ENCODE results near the gene PIP4K2C.
"Not testable (repeated sequence)": the region's sequence is repeated elsewhere in the genome, so short reads cannot be mapped to it uniquely, and the experiment has no call there.

Gene PIP4K2C

DNA sequence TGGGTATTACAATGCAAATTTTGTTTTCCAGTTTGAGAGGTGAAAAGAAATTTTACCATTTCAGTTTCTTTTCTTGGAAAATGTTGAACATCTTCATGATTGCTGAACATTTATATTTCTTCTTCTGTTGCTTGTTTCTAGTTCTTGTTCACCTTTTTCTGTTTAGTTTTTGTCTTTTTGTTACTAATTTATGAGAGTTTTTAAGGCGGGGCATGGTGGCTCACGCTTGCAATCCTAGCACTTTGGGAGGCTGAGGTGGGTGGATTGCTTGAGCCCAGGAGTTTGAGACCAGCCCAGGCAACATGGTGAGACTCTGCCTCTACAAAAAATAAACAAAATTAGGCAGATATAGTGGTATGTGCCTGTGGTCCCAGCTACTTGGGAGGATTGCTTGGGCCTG is 30.5 kb upstream of the PIP4K2C start:
- no peak for DNase-seq (ENCODE audit: low spot score)

GRCh38 chr12:57561117-57561516 is 29.9 kb upstream of the PIP4K2C start:
- not testable (repeated sequence) for DNase-seq (ENCODE audit: low spot score)

- no peak for DNase-seq (ENCODE audit: low spot score)
Measured at GRCh38 chr12:57563358-57563757, 27.6 kb upstream of the PIP4K2C start.

DNA sequence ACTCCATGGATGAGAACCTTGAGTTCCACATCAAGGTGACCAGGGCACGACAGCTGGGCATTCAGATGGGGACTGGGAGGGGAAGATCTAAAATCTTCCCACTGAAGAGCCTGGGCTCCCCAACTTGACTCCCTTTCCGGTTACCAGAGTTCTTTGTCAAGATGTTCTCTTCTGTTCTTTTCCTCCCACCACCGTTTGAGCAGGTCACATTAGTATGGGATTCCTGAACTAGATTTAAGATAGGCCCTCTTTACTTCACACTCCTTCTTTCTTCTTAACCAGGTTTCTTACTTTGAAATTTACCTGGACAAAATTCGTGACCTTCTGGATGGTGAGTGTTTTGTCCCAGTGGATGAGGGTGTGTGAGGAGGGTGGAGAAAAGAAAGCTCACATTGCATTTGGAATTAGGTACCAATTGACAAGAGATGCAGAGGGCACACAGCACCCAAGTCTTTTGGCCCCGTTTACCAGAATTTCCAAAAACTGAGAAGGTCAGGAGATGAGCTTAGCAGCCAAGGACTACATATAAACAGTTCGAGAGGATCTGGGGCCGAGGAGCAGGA is 26.7 kb upstream of the PIP4K2C start:
- DNase-seq (ENCODE audit: low spot score): no peak

GRCh38 chr12:57568838-57569237 is 22.2 kb upstream of the PIP4K2C start:
- DNase-seq (ENCODE audit: low spot score): no peak

- no peak for DNase-seq (ENCODE audit: low spot score)
Measured at GRCh38 chr12:57569858-57570257, 21.1 kb upstream of the PIP4K2C start.

DNA sequence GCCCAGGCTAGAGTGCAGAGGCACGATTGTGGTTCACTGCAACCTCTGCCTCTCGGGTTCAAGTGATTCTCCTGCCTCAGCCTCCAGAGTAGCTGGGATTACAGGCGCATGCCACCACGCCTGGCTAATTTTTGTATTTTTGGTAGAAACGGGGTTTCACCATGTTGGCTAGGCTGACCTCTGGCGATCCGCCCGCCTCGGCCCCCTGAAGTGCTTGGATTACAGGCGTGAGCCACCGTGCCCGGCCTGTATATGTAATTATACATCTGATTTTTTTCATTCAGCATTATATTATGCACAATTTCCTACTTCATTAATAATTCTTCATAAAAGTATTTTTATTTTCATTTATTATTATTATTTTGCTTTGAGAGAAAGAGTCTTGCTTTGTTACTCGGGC is 20.6 kb upstream of the PIP4K2C start:
- DNase-seq (ENCODE audit: low spot score): not testable (repeated sequence)

GRCh38 chr12:57571926-57572762 is 18.8 kb upstream of the PIP4K2C start:
- DNase-seq (ENCODE audit: low spot score): no peak

DNA sequence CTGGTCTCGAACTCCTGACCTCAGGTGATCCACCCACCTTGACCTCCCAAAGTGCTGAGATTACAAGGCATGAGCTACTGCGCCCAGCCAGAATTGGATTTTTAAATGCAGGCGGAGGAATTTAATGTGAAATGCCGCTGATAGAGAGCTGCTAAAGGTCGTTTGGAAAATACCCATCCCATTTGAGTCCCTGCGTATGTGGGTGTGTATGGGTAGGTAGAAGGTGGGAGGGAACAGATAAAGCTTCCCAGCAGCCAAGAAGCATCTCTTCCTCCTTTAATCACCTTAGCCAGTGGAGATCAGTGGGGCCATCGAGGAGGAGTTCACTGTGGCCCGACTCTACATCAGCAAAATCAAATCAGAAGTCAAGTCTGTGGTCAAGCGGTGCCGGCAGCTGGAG is 16.2 kb upstream of the PIP4K2C start:
- no peak for DNase-seq (ENCODE audit: low spot score)

- no peak for DNase-seq (ENCODE audit: low spot score)
Measured at GRCh38 chr12:57575771-57576612, 15.0 kb upstream of the PIP4K2C start.

DNA sequence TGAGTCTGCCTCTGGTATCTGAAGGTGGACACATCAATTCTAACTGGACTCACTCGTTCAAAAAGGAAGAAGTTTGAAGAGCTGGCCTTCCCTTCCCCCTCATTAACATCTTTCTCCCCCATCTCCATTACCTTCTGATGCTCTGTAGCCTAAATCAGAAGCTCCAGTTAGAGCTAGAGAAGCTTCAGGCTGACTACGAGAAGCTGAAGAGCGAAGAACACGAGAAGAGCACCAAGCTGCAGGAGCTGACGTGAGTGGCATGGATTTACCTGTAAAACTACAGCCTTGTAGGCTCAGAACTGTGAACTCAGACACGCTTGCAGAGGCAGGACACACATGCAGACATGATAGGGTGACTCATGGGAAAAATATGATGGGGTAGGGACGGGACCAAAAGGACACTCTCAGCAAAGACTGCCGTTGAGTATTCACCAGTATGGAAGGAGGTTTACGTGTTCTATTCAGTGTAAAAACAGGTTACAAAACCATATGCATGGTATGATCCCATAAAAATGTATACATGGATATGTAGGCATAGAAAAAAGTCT is 14.3 kb upstream of the PIP4K2C start:
- DNase-seq (ENCODE audit: low spot score): no peak

DNA sequence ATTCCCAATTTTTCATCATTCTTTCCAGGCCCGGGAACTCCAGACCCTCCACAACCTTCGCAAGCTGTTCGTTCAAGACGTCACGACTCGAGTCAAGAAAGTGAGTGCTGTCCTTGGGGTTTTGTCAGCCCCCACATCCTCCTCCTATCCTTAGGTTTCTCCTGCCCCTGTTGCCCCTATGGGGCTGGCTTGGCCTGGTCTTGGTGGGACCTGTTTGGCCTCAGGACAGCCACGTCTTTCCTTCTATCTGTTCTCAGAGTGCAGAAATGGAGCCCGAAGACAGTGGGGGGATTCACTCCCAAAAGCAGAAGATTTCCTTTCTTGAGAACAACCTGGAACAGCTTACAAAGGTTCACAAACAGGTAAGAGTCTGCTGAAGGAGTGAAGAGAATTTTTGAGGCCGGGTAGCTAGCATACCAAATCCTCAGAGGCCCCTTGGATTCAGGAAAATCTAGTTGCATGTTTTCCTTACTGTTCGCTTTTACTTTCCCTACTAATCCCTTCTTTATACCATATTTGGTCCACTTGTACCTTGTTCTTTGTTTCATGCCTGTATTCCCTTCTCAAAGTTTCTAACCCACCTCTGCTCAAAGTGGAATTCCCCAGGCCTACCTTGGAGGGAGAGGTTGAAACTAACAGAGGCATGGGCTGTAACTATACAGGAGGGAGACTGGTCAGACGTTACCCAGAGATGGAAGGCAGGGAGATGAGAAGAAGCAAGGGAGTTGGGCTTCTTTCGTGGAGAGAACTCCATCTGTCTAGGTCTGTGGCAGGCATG is 12.8 kb upstream of the PIP4K2C start:
- no peak for DNase-seq (ENCODE audit: low spot score)

GRCh38 chr12:57579011-57579410 is 12.0 kb upstream of the PIP4K2C start:
- DNase-seq (ENCODE audit: low spot score): no peak

DNA sequence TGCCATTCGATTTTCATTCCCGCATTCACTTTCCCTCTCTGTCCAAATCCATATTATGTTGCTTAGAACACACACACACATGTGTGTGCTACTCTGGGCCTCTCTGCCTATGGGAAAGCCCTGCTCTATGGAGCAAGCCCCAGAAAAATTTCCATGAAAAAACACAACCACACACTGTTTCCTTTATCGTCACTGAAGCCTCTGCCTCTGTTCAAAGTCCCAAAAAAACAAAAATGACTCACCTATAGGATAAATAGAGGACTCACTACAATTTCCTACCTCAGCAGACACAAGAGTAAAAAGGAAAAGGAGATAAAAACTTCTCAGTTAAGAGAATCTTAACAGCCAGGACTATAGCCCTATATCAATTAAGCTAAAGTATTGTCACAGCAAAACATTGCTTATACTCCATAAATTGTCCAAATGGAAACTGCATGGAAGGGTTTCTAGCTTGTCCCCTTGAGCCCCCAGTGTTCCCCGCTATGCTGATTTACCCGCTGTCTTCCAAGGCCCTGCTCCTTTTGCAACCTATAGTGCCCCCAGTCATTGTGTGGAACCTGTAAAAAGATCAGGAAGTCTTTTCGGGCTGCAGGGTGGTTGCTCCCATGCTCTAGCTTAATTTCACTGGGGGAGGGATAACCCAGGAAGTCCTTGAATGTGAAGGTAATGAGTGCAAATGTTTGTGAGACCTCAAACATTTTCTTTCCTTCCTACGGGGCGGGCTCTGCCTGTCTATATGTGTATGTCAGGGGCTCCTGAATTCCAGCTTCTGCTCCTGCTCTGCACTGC is 11.1 kb upstream of the PIP4K2C start:
- DNase-seq (ENCODE audit: low spot score): no peak

DNA sequence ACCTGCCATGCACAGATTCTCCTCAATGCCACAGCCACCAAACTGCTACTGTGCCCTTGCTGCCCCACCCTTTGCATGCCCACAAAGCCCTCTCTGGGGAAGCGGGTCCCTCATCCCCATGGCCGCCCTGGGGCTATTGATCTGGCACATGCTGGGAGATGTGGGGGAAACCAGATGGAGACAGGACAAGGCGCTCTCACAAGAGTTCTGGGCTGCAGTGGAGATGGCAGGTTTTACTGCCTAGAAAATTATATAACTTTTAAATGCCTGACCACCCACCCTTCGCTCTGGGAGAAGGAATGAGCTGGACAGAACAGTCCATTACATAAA is 10.6 kb upstream of the PIP4K2C start:
- DNase-seq (ENCODE audit: low spot score): no peak

GRCh38 chr12:57581802-57582201 is 9.2 kb upstream of the PIP4K2C start:
- DNase-seq (ENCODE audit: low spot score): no peak

- DNase-seq (ENCODE audit: low spot score): no peak
Measured at GRCh38 chr12:57582440-57582839, 8.6 kb upstream of the PIP4K2C start.

DNA sequence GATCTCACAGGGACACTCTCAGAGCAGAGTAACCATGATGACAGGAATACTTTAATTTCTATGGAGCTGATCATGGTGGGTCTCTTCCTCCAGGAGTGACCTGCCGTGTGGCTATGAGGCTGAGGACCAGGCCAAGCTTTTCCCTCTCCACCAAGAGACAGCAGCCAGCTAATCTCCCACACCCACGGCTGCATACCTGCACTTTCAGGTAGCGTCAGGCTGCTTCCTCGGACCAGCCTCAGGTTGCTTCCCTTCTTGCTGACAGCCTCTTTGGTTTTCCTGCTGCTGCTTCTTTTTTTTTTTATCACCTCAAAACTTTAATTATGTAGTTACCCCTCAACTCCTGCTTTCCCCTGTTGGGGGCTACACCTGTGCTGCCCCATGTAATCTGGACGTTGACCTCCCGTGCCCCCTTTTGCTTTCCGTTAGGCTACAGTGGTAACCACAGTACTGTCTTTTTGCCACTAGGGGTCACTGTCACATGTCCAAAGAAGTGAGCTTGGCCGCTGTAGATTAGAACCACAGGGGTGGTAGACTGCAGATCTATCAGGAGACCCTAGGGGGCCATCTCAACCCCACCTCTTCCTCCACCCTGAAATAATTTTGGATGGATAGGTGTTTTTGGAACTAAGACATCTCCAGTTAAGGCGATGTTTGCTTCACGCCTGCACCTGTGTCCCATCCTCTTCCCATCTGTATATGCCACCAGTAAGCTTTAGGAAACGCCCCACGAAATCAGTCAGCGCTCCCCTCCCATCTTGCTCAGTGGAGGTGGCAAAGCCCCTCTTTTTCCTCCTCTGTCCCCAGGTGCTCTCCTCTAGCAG is 7.8 kb upstream of the PIP4K2C start:
- DNase-seq (ENCODE audit: low spot score): peak; percentile 93

- DNase-seq (ENCODE audit: low spot score): no peak
Measured at GRCh38 chr12:57584050-57584449, 6.9 kb upstream of the PIP4K2C start.

DNA sequence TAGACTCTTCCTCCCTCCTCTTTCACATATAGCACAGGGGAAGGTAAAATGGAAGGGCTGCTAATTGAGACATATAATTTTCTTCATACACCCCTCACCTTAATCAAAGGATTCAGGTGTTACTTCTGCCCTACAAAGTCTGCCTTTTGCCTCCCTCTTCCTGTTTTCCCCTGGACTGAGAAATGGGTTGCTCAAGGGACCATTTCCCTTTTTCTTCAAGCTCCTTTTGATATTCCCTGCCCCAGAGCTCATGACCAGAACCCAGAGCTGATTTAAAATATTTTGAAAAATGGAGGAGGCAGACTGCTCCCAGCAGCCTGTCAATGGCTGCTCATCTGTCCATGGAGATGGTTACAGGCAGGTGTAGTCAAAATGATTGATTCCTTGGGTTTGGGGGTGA is 6.3 kb upstream of the PIP4K2C start:
- no peak for DNase-seq (ENCODE audit: low spot score)

All from NAMALWA (cell line).